ENCODE results near the gene HMCN1. TPM values are rescaled to one million over a fixed set of nuclear protein-coding genes. Genes with fewer than 3 reads are reported as not detected.

Gene HMCN1
- total RNA-seq, 1 experiment from 2014 or later, result 0.23 TPM

DNA sequence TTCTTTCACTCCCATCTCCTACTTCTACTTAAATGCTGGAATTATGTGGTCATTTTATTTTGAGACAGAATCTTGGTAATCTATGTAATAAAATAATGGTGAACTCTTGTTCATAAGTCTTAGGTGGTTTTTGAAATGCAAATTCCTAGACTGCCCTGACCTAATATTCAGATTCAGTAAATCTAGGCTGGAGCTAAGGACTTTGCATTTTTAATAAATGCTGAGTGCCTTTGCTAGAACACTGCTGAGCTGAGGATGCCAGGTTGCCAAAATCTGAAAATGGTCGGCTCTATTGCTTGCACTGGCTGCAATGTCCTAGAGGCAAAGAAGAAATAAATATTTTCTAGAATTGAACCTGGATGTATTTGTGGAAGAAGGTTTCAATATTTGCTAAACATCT lies 187.4 kb downstream of the HMCN1 start:
- Histone ChIP-seq H3K9me3 (ENCODE audit: control insufficient read depth, insufficient read depth, low read depth, low read length) (no peaks in the 10 kb centered on the region), H3K27ac (ENCODE audit: low read length) (no peak overlapping the region), H3K27me3 (ENCODE audit: control insufficient read depth, insufficient read depth, low read length) (no peaks in the 10 kb centered on the region), H3K4me1 (ENCODE audit: control insufficient read depth, insufficient read depth, low read length) (no peaks in the 10 kb centered on the region), H3K4me3 (ENCODE audit: low read depth in 2 of 2, low read length in 2 of 2) (no peak overlapping the region), H3K36me3 (ENCODE audit: control insufficient read depth, insufficient read depth, low read length) (no peaks in the 10 kb centered on the region; the same call in 1 of the 2 replicates)
- in situ Hi-C loops (cut with HindIII; ENCODE audit: low pct_unique_long_range_greater_than_20kb, low sequenced_read_pairs) (no loop called here), intact Hi-C loops (cut with micrococcal nuclease; ENCODE audit: unreplicated experiment) (no loop called here)
- ChIA-PET CTCF (no interaction called here), POLR2A (no interaction called here)
- ATAC-seq (no peak), DNase-seq (ENCODE audit: low read depth, low spot score) (no peak)
- BruUV-seq (replicated peaks), result no TSS peak
- TF ChIP-seq TCF7L2 (IDR thresholded peaks at IDR 0.05; ENCODE audit: low read depth, low read length) (no peak), POLR2AphosphoS5 (IDR thresholded peaks at IDR 0.05; ENCODE audit: low read depth, low read length) (no peak)
- TF ChIP-seq, protein P1, sequence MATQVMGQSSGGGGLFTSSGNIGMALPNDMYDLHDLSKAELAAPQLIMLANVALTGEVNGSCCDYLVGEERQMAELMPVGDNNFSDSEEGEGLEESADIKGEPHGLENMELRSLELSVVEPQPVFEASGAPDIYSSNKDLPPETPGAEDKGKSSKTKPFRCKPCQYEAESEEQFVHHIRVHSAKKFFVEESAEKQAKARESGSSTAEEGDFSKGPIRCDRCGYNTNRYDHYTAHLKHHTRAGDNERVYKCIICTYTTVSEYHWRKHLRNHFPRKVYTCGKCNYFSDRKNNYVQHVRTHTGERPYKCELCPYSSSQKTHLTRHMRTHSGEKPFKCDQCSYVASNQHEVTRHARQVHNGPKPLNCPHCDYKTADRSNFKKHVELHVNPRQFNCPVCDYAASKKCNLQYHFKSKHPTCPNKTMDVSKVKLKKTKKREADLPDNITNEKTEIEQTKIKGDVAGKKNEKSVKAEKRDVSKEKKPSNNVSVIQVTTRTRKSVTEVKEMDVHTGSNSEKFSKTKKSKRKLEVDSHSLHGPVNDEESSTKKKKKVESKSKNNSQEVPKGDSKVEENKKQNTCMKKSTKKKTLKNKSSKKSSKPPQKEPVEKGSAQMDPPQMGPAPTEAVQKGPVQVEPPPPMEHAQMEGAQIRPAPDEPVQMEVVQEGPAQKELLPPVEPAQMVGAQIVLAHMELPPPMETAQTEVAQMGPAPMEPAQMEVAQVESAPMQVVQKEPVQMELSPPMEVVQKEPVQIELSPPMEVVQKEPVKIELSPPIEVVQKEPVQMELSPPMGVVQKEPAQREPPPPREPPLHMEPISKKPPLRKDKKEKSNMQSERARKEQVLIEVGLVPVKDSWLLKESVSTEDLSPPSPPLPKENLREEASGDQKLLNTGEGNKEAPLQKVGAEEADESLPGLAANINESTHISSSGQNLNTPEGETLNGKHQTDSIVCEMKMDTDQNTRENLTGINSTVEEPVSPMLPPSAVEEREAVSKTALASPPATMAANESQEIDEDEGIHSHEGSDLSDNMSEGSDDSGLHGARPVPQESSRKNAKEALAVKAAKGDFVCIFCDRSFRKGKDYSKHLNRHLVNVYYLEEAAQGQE (IDR thresholded peaks at IDR 0.05; ENCODE audit: insufficient read depth in 1 of 2, low read depth in 2 of 2, low read length in 1 of 2), result no peak
- TF ChIP-seq, protein P2, sequence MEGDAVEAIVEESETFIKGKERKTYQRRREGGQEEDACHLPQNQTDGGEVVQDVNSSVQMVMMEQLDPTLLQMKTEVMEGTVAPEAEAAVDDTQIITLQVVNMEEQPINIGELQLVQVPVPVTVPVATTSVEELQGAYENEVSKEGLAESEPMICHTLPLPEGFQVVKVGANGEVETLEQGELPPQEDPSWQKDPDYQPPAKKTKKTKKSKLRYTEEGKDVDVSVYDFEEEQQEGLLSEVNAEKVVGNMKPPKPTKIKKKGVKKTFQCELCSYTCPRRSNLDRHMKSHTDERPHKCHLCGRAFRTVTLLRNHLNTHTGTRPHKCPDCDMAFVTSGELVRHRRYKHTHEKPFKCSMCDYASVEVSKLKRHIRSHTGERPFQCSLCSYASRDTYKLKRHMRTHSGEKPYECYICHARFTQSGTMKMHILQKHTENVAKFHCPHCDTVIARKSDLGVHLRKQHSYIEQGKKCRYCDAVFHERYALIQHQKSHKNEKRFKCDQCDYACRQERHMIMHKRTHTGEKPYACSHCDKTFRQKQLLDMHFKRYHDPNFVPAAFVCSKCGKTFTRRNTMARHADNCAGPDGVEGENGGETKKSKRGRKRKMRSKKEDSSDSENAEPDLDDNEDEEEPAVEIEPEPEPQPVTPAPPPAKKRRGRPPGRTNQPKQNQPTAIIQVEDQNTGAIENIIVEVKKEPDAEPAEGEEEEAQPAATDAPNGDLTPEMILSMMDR (IDR thresholded peaks at IDR 0.05), result no peak

DNA sequence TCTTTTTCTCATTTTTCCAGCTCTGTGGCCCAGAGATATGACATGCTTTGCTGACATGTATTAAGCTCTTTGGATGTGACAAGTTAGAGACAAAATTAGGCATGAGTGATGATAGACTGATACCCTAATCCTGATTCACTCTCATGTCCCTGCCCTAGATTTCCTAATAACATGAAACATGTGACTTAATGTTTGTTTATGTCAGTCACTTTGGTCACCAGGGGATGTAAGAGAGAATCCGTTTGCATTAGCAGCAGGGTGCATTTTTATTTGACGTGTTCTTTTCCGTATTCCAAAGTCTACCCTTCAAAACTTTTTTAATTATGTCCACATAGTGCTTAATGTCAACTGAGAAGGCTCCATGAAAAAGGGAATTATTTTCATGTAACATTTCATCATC lies 192.4 kb downstream of the HMCN1 start:
- Histone ChIP-seq H3K36me3 (ENCODE audit: control insufficient read depth, insufficient read depth, low read length) (no peaks in the 10 kb centered on the region; the same call in 1 of the 2 replicates), H3K27me3 (ENCODE audit: control insufficient read depth, insufficient read depth, low read length) (no peaks in the 10 kb centered on the region), H3K9me3 (ENCODE audit: control insufficient read depth, insufficient read depth, low read depth, low read length) (no peaks in the 10 kb centered on the region), H3K27ac (ENCODE audit: low read length) (no peak overlapping the region), H3K4me3 (ENCODE audit: low read depth in 2 of 2, low read length in 2 of 2) (no peak overlapping the region), H3K4me1 (ENCODE audit: control insufficient read depth, insufficient read depth, low read length) (no peaks in the 10 kb centered on the region)
- no TSS peak for BruUV-seq (replicated peaks)
- no peak for ATAC-seq
- ChIA-PET POLR2A (no interaction called here), CTCF (no interaction called here)
- in situ Hi-C loops (cut with HindIII; ENCODE audit: low pct_unique_long_range_greater_than_20kb, low sequenced_read_pairs) (no loop called here), intact Hi-C loops (cut with micrococcal nuclease; ENCODE audit: unreplicated experiment) (no loop called here)
- TF ChIP-seq SIN3A (IDR thresholded peaks at IDR 0.05; ENCODE audit: borderline replicate concordance, insufficient read depth, low read depth, low read length), result no peak
- TF ChIP-seq POLR2AphosphoS5 (IDR thresholded peaks at IDR 0.05; ENCODE audit: low read depth, low read length), result no peak
- TF ChIP-seq, protein P1 (IDR thresholded peaks at IDR 0.05; ENCODE audit: insufficient read depth in 1 of 2, low read depth in 2 of 2, low read length in 1 of 2), result no peak
- TF ChIP-seq TCF7L2 (IDR thresholded peaks at IDR 0.05; ENCODE audit: low read depth, low read length), result no peak
- TF ChIP-seq, protein P2 (IDR thresholded peaks at IDR 0.05), result no peak
- DNase-seq (ENCODE audit: low read depth, low spot score), result no peak

Data from Panc1 (cell line).